ENCODE measurements around the gene LUC7L3. TPM values are rescaled to one million over a fixed set of nuclear protein-coding genes. Genes with fewer than 3 reads are reported as not detected.

The LUC7L3 gene
- total and polyA plus RNA-seq, 2 of the 13 experiments (the other 11 are each of a cell fraction or from before 2014, with no cell fraction given) = 108 to 120 TPM

DNA sequence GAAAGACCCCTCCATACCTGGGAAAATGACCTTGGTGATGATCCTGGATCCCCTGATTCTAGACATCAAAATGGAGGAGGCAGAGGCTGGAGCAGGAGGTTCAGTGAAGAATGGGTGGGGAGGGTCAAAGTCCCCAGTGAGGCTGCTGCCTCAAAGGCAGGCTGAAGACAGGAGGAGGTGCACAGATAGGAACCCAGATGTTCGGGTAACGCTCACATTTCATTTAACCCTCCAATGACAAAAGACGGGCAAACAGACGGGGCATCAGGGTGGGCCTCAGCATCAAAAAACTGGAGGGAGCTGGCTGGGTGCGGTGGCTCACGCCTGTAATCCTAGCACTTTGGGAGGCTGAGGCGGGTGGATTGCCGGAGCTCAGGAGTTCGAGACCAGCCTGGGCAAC lies 48.0 kb downstream of the LUC7L3 start, which contains the start of gene ANKRD40CL:
ANKRD40CL (minus strand) TSS at position 73 of the 400 bp plus-strand sequence. CDS start 605 bp downstream, outside the sequence.
- no peak for ATAC-seq
- no peaks in the 10 kb centered on the region for H3K79me2 ChIP-seq (ENCODE audit: insufficient read depth, low read length)
- no peak for FAIRE-seq
- CTCF ChIA-PET (ENCODE audit: low intra/inter-chr PET ratio, low total read pairs) = no interaction called here
- no peak for DNase-seq (ENCODE audit: low spot score)
- H3K4me3 ChIP-seq (replicated peaks in 1 of 3; ENCODE audit: insufficient read depth in 1 of 3, low read depth in 2 of 3, low read length in 3 of 3) = peak within 1 kb of the TSS; percentile 3 to 55 (median 20)
- WGBS (ENCODE audit: low lambda C conversion rate) = 64% methylated on average over 9 of the region's 9 CpGs
- H2AFZ ChIP-seq (ENCODE audit: low read length) = peak within 1 kb of the TSS; percentile 2
- intact Hi-C loops (cut with micrococcal nuclease; ENCODE audit: unreplicated experiment) (no loop called here), in situ Hi-C loops (cut with HindIII; ENCODE audit: extremely low pct_ligation_motif_present, low pct_unique_long_range_greater_than_20kb) (no loop called here)
- peaks cover 0 to 2% of the 10 kb centered on the region in 2 experiments; a peak in 1 of 5 replicates for H3K27me3 ChIP-seq (ENCODE audit: control insufficient read depth in 1 of 2, insufficient read depth in 2 of 2, low read length in 2 of 2)
- no peak within 1 kb of the TSS for H3K27ac ChIP-seq (ENCODE audit: extremely low read length, insufficient read depth, low read length)
- peak; percentile 38 for TF ChIP-seq HNF4A (CRISPR knock-in tag; IDR thresholded peaks at IDR 0.05)
- no peak for TF ChIP-seq CAMTA2 (CRISPR knock-in tag; IDR thresholded peaks at IDR 0.05; ENCODE audit: borderline replicate concordance)
- TF ChIP-seq ZNF674 (CRISPR knock-in tag; IDR thresholded peaks at IDR 0.05; ENCODE audit: low read depth) = 0 out of 2 replicates have a peak, but pooled peaks have one; percentile 13
- peak; percentile 80 for TF ChIP-seq ZNF770 (CRISPR knock-in tag; IDR thresholded peaks at IDR 0.05)
- no peak for TF ChIP-seq FIP1L1 (IDR thresholded peaks at IDR 0.05; ENCODE audit: borderline replicate concordance, insufficient read depth, low read depth, low read length)
- TF ChIP-seq FOXO4 (CRISPR knock-in tag; conservative IDR thresholded peaks at IDR 0.05) = 0 out of 2 replicates have a peak, but pooled peaks have one; percentile 42
- peak within 1 kb of the TSS; percentile 80 for H3K4me2 ChIP-seq (ENCODE audit: low read depth, low read length)
- no peaks in the 10 kb centered on the region for H3K9me3 ChIP-seq (ENCODE audit: low read length)
- BruUV-seq (replicated peaks) = no TSS peak
- H3K4me1 ChIP-seq (ENCODE audit: insufficient read depth, low read length) = peaks cover 62% of the 10 kb centered on the region
- POLR2A ChIA-PET = interaction anchor here (1.8 kb wide), 1 partner anchor 48 kb away, joined by 7 read pairs; the partner anchor contains the start of gene LUC7L3
- peak within 1 kb of the TSS; percentile 41; the same call in 1 of the 2 replicates for H3K9ac ChIP-seq (ENCODE audit: insufficient read depth, low read depth, low read length)
- H4K20me1 ChIP-seq (ENCODE audit: insufficient read depth, low read length) = no peaks in the 10 kb centered on the region
- H3K36me3 ChIP-seq (replicated peaks in 1 of 2; ENCODE audit: control insufficient read depth in 1 of 2, insufficient read depth in 2 of 2, low read length in 2 of 2) = no peaks in the 10 kb centered on the region
